UCSD-AML1 (cell line): ENCODE measurements around the gene PPM1L.

ENCODE experiments used
- DNase-seq: peaks from one replicate; lab custom pipeline; 2025; ENCODE audit not compliant: unreplicated experiment; lab: John Stamatoyannopoulos, UW

PPM1L gene

GRCh38 chr3:160806686-160807085, 50.7 kb downstream of the PPM1L start:
- DNase-seq, result no peak

- DNase-seq, result no peak
Observed at GRCh38 chr3:160808838-160809237, 52.8 kb downstream of the PPM1L start.

- no peak for DNase-seq
Observed at GRCh38 chr3:160809453-160809852, 53.4 kb downstream of the PPM1L start.

GRCh38 chr3:160810362-160811236, 54.6 kb downstream of the PPM1L start:
- no peak for DNase-seq

GRCh38 chr3:160811237-160811548, 55.2 kb downstream of the PPM1L start:
- no peak for DNase-seq

- DNase-seq, result no peak
Observed at GRCh38 chr3:160812304-160812703, 56.3 kb downstream of the PPM1L start.

- DNase-seq, result no peak
Observed at GRCh38 chr3:160815280-160815679, 59.2 kb downstream of the PPM1L start.

- no peak for DNase-seq
Observed at GRCh38 chr3:160820022-160820421, 64.0 kb downstream of the PPM1L start.

- DNase-seq, result no peak
Observed at GRCh38 chr3:160820430-160820829, 64.4 kb downstream of the PPM1L start.

- no peak for DNase-seq
Observed at GRCh38 chr3:160822936-160823335, 66.9 kb downstream of the PPM1L start.

- DNase-seq, result no peak
Observed at GRCh38 chr3:160825311-160825800, 69.3 kb downstream of the PPM1L start.

- DNase-seq, result no peak
Observed at GRCh38 chr3:160826408-160826807, 70.4 kb downstream of the PPM1L start.

GRCh38 chr3:160826991-160827390, 71.0 kb downstream of the PPM1L start:
- no peak for DNase-seq

- no peak for DNase-seq
Observed at GRCh38 chr3:160827516-160827915, 71.5 kb downstream of the PPM1L start.

- no peak for DNase-seq
Observed at GRCh38 chr3:160828880-160829279, 72.8 kb downstream of the PPM1L start.

- no peak for DNase-seq
Observed at GRCh38 chr3:160829486-160830009, 73.5 kb downstream of the PPM1L start.

GRCh38 chr3:160830796-160831195, 74.8 kb downstream of the PPM1L start:
- DNase-seq, result no peak

- DNase-seq, result no peak
Observed at GRCh38 chr3:160831401-160831800, 75.4 kb downstream of the PPM1L start.

- no peak for DNase-seq
Observed at GRCh38 chr3:160837394-160837980, 81.5 kb downstream of the PPM1L start.

- no peak for DNase-seq
Observed at GRCh38 chr3:160840590-160840989, 84.6 kb downstream of the PPM1L start.

- DNase-seq, result no peak
Observed at GRCh38 chr3:160841455-160841854, 85.4 kb downstream of the PPM1L start.
